Measurements from ENCODE around the gene UBTFL1.

- TF ChIP-seq CTCF (IDR thresholded peaks at IDR 0.05) (no peak), ZFX (IDR thresholded peaks at IDR 0.05; ENCODE audit: borderline replicate concordance) (no peak)
Measured at GRCh38 chr11:90124946-90125345, 39.2 kb downstream of the UBTFL1 start.

All from 22Rv1 (cell line).